Liver (tissue), 2 donors: Measurements from ENCODE around the gene EIF4B.

Experiments used
- CTCF ChIP-seq: fragments of 150-350 bp; IDR thresholded peaks from 2 replicates; pipeline ENCODE4 v1.5.1; 2017; ENCODE audit warnings: improper control_type of control experiment, low read depth, low read length; ENCODE audit not compliant: missing input control
- FOXA1 ChIP-seq: IDR thresholded peaks from 2 replicates; pipeline ENCODE4 v1.6.1; 2016; ENCODE audit warnings: antibody characterized with exemption
- donor health status: healthy.

GRCh38 chr12:53031616-53032015, 25.4 kb downstream of the EIF4B start:
- no peak for TF ChIP-seq FOXA1
- TF ChIP-seq CTCF: no peak
